Measurements from ENCODE around the gene KRT76. TPM values are rescaled to one million over a fixed set of nuclear protein-coding genes. Genes with fewer than 3 reads are reported as not detected.

The KRT76 gene
- polyA plus RNA-seq, 1 of the 3 experiments (the other 2 are of a cell fraction) = not detected

DNA sequence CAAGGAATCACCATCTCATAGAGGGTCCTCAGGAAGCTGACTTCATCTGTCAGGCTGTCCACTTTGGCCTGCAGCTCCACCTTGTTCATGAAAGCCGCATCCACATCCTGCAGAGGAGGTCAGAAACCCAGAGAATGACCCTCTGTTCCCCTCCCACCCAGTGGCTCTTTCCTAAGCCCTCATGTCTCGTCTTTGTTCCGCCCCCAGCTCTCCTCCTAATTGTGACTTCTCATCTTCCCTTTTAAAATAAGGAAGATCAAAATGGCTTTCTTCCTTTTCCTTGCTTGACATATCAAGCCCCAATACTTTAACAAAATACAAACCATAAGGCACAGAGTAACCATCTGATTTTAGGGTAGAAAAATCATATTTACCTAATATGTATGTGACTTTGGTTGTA lies 4.4 kb downstream of the KRT76 start:
- no peak for TF ChIP-seq GABPA (IDR thresholded peaks at IDR 0.05; ENCODE audit: low read depth)
- TF ChIP-seq, protein P1, sequence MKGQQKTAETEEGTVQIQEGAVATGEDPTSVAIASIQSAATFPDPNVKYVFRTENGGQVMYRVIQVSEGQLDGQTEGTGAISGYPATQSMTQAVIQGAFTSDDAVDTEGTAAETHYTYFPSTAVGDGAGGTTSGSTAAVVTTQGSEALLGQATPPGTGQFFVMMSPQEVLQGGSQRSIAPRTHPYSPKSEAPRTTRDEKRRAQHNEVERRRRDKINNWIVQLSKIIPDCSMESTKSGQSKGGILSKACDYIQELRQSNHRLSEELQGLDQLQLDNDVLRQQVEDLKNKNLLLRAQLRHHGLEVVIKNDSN (IDR thresholded peaks at IDR 0.05; ENCODE audit: borderline replicate concordance, low read depth) = no peak
- TF ChIP-seq TAF1 (IDR thresholded peaks at IDR 0.05; ENCODE audit: borderline replicate concordance, low read depth, low read length) = no peak
- TF ChIP-seq, protein P2, sequence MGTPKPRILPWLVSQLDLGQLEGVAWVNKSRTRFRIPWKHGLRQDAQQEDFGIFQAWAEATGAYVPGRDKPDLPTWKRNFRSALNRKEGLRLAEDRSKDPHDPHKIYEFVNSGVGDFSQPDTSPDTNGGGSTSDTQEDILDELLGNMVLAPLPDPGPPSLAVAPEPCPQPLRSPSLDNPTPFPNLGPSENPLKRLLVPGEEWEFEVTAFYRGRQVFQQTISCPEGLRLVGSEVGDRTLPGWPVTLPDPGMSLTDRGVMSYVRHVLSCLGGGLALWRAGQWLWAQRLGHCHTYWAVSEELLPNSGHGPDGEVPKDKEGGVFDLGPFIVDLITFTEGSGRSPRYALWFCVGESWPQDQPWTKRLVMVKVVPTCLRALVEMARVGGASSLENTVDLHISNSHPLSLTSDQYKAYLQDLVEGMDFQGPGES (IDR thresholded peaks at IDR 0.05; ENCODE audit: low read depth, low read length) = no peak
- TF ChIP-seq, protein P3, sequence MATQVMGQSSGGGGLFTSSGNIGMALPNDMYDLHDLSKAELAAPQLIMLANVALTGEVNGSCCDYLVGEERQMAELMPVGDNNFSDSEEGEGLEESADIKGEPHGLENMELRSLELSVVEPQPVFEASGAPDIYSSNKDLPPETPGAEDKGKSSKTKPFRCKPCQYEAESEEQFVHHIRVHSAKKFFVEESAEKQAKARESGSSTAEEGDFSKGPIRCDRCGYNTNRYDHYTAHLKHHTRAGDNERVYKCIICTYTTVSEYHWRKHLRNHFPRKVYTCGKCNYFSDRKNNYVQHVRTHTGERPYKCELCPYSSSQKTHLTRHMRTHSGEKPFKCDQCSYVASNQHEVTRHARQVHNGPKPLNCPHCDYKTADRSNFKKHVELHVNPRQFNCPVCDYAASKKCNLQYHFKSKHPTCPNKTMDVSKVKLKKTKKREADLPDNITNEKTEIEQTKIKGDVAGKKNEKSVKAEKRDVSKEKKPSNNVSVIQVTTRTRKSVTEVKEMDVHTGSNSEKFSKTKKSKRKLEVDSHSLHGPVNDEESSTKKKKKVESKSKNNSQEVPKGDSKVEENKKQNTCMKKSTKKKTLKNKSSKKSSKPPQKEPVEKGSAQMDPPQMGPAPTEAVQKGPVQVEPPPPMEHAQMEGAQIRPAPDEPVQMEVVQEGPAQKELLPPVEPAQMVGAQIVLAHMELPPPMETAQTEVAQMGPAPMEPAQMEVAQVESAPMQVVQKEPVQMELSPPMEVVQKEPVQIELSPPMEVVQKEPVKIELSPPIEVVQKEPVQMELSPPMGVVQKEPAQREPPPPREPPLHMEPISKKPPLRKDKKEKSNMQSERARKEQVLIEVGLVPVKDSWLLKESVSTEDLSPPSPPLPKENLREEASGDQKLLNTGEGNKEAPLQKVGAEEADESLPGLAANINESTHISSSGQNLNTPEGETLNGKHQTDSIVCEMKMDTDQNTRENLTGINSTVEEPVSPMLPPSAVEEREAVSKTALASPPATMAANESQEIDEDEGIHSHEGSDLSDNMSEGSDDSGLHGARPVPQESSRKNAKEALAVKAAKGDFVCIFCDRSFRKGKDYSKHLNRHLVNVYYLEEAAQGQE (IDR thresholded peaks at IDR 0.05; ENCODE audit: low read depth, low read length) = no peak
- no peak for TF ChIP-seq RXRA (IDR thresholded peaks at IDR 0.05; ENCODE audit: borderline replicate concordance, low read depth)
- TF ChIP-seq SIN3A (IDR thresholded peaks at IDR 0.05; ENCODE audit: borderline replicate concordance, low read depth, low read length) = no peak
- TF ChIP-seq FOXM1 (IDR thresholded peaks at IDR 0.05; ENCODE audit: low read depth) = no peak
- TF ChIP-seq SMC3 (IDR thresholded peaks at IDR 0.05; ENCODE audit: low read depth, low read length) = no peak
- TF ChIP-seq MEF2A (IDR thresholded peaks at IDR 0.05; ENCODE audit: borderline replicate concordance, low read depth) = no peak
- TF ChIP-seq CHD2 (IDR thresholded peaks at IDR 0.05; ENCODE audit: low read length, partially characterized antibody) = no peak
- 17% methylated on average over 3 of the region's 3 CpGs for WGBS (ENCODE audit: low lambda C conversion rate)
- CTCF ChIA-PET = interaction anchor here (1.1 kb wide), 1 partner anchor 8 kb away, joined by 3 read pairs; no protein-coding TSS in a partner anchor
- peaks cover 43% of the 10 kb centered on the region for H3K27me3 ChIP-seq (ENCODE audit: insufficient read depth)
- no peak for DNase-seq
- H3K4me2 ChIP-seq = no peak overlapping the region
- H4K20me1 ChIP-seq (ENCODE audit: insufficient read depth) = no peaks in the 10 kb centered on the region
- H3K9me3 ChIP-seq = no peaks in the 10 kb centered on the region
- no peaks in the 10 kb centered on the region for H3K4me1 ChIP-seq (ENCODE audit: control insufficient read depth in 1 of 2, insufficient read depth in 2 of 2, low read depth in 1 of 2, low read length in 1 of 2)
- no peaks in the 10 kb centered on the region for H3F3A ChIP-seq (replicated peaks; ENCODE audit: insufficient read depth)
- H3K9me2 ChIP-seq = no peaks in the 10 kb centered on the region
- no peak overlapping the region for H2AFZ ChIP-seq (ENCODE audit: low read depth)
- no peaks in the 10 kb centered on the region for H3K79me2 ChIP-seq (ENCODE audit: insufficient read depth)
- H3K27ac ChIP-seq (ENCODE audit: low read depth in 2 of 2, low read length in 1 of 2) = no peak overlapping the region
- H3K4me3 ChIP-seq (ENCODE audit: low read depth in 2 of 2, low read length in 1 of 2) = no peak overlapping the region
- no peaks in the 10 kb centered on the region for H3K36me3 ChIP-seq (replicated peaks in 1 of 2; ENCODE audit: control insufficient read depth in 1 of 2, insufficient read depth in 2 of 2, low read length in 1 of 2)
- H3K9ac ChIP-seq = no peak overlapping the region
- POLR2A ChIA-PET = no interaction called here

DNA sequence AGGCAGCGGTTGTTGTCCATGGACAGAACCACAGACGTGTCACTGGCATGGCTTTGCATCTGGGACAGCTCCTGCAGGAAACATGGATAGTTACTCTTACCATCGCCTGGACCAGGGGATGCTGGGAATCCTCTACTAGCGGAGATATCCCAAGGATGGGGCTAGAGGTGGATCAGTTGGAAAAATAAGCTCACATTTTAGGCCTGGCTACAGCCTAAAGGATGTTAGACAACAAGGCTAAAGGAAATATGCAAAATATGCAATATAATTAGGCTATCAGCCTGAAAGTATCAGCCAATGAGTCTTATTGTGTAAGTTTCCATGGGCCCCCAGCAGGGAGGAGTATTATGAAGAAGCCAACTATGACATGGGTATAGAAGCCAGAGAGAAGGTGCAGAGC lies 5.0 kb downstream of the KRT76 start:
- no peaks in the 10 kb centered on the region for H3K9me3 ChIP-seq
- 2% methylated on average over 4 of the region's 4 CpGs for WGBS (ENCODE audit: low lambda C conversion rate)
- DNase-seq = no peak
- no peaks in the 10 kb centered on the region for H3K36me3 ChIP-seq (replicated peaks in 1 of 2; ENCODE audit: control insufficient read depth in 1 of 2, insufficient read depth in 2 of 2, low read length in 1 of 2)
- H3K79me2 ChIP-seq (ENCODE audit: insufficient read depth) = no peaks in the 10 kb centered on the region
- POLR2A ChIA-PET = no interaction called here
- no peak overlapping the region for H2AFZ ChIP-seq (ENCODE audit: low read depth)
- CTCF ChIA-PET = interaction anchor here (1.1 kb wide), 1 partner anchor 9 kb away, joined by 3 read pairs; no protein-coding TSS in a partner anchor
- no peak overlapping the region for H3K9ac ChIP-seq
- H3K4me3 ChIP-seq (ENCODE audit: low read depth in 2 of 2, low read length in 1 of 2) = no peak overlapping the region
- H3K4me2 ChIP-seq = no peak overlapping the region
- peaks cover 41% of the 10 kb centered on the region for H3K27me3 ChIP-seq (ENCODE audit: insufficient read depth)
- H4K20me1 ChIP-seq (ENCODE audit: insufficient read depth) = no peaks in the 10 kb centered on the region
- H3K27ac ChIP-seq (ENCODE audit: low read depth in 2 of 2, low read length in 1 of 2) = no peak overlapping the region
- no peaks in the 10 kb centered on the region for H3F3A ChIP-seq (replicated peaks; ENCODE audit: insufficient read depth)
- no peaks in the 10 kb centered on the region for H3K4me1 ChIP-seq (ENCODE audit: control insufficient read depth in 1 of 2, insufficient read depth in 2 of 2, low read depth in 1 of 2, low read length in 1 of 2)
- no peaks in the 10 kb centered on the region for H3K9me2 ChIP-seq
- TF ChIP-seq POLR2AphosphoS5 (IDR thresholded peaks at IDR 0.05; ENCODE audit: low read depth, low read length) = no peak
- no peak for TF ChIP-seq FOSL2 (IDR thresholded peaks at IDR 0.05; ENCODE audit: borderline replicate concordance, low read depth)
- no peak for TF ChIP-seq GABPA (IDR thresholded peaks at IDR 0.05; ENCODE audit: low read depth)
- no peak for TF ChIP-seq SMC3 (IDR thresholded peaks at IDR 0.05; ENCODE audit: low read depth, low read length)
- no peak for TF ChIP-seq TAF1 (IDR thresholded peaks at IDR 0.05; ENCODE audit: borderline replicate concordance, low read depth, low read length)
- TF ChIP-seq, protein P1 (IDR thresholded peaks at IDR 0.05; ENCODE audit: borderline replicate concordance, low read depth) = no peak
- TF ChIP-seq GATA2 (CRISPR knock-in tag; IDR thresholded peaks at IDR 0.05) = no peak
- TF ChIP-seq, protein P4, sequence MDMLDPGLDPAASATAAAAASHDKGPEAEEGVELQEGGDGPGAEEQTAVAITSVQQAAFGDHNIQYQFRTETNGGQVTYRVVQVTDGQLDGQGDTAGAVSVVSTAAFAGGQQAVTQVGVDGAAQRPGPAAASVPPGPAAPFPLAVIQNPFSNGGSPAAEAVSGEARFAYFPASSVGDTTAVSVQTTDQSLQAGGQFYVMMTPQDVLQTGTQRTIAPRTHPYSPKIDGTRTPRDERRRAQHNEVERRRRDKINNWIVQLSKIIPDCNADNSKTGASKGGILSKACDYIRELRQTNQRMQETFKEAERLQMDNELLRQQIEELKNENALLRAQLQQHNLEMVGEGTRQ (IDR thresholded peaks at IDR 0.05; ENCODE audit: borderline replicate concordance, low read depth, low read length) = no peak
- TF ChIP-seq TCF12 (IDR thresholded peaks at IDR 0.05) = no peak
- no peak for TF ChIP-seq NRF1 (IDR thresholded peaks at IDR 0.05; ENCODE audit: low read depth, low read length)

Data from SK-N-SH (cell line).